SK-N-SH (cell line): ENCODE results near the gene ME1.

Experiments
- CTCF ChIP-seq: fragments of 200-600 bp; sonication (generic); IDR thresholded peaks from 2 replicates; pipeline ENCODE4 v1.6.1; 2017; ENCODE audit warnings: antibody characterized with exemption, mild to moderate bottlenecking, moderate library complexity
- EP300 ChIP-seq, 2 experiments: IDR thresholded peaks; 2 replicates each; pipeline versions ENCODE4 v1.4.0 to v1.6.1; 2012; ENCODE audit warnings: borderline replicate concordance in 1 of 2, low read depth in 1 of 2, low read length in 1 of 2
- JUND ChIP-seq: IDR thresholded peaks from 2 replicates; pipeline ENCODE4 v1.4.0; 2012
- MEF2A ChIP-seq: IDR thresholded peaks from 2 replicates; pipeline ENCODE4 v1.4.0; 2012; ENCODE audit warnings: low read depth, borderline replicate concordance
- MXI1 ChIP-seq: IDR thresholded peaks from 2 replicates; pipeline ENCODE4 v1.6.1; 2012; ENCODE audit warnings: mild to moderate bottlenecking, low read depth, low read length, improper control_type of control experiment
- POLR2AphosphoS5 ChIP-seq: IDR thresholded peaks from 2 replicates; pipeline ENCODE4 v1.6.1; 2012; ENCODE audit warnings: low read depth, low read length
- TAF1 ChIP-seq: IDR thresholded peaks from 2 replicates; pipeline ENCODE4 v1.6.1; 2012; ENCODE audit warnings: low read depth, mild to moderate bottlenecking, low read length, moderate library complexity, borderline replicate concordance
- USF1 ChIP-seq: IDR thresholded peaks from 2 replicates; pipeline ENCODE4 v1.4.0; 2012; ENCODE audit warnings: low read depth, borderline replicate concordance
- YY1 ChIP-seq: IDR thresholded peaks from 2 replicates; pipeline ENCODE4 v1.4.0; 2012; ENCODE audit warnings: low read depth, mild to moderate bottlenecking

DNA sequence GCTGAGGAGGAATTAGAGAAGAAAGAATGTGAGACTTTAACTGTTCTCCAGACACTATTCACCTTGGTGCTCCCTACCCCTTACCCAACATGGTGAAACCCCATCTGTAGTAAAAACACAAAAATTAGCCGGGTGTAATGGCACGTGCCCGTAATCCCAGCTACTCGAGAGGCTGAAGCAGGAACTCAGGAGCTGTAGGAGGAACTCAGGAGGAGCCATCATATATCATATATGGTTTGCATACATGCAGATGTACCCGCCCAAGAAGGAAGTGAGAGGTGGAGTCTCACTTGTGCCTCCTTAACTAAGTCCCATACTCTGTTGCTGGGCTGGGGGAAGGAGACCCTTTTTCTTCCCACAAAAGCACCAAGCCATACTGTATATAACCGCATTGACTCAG lies 35.5 kb upstream of the ME1 start:
- TF ChIP-seq MEF2A = no peak
- TF ChIP-seq CTCF = no peak
- no peak for TF ChIP-seq JUND
- no peak for TF ChIP-seq EP300 (IDR thresholded peaks at IDR 0.05; ENCODE audit: borderline replicate concordance in 1 of 2, low read depth in 1 of 2, low read length in 1 of 2)
- TF ChIP-seq YY1 = no peak
- TF ChIP-seq TAF1 = no peak
- no peak for TF ChIP-seq POLR2AphosphoS5
- TF ChIP-seq MXI1 = no peak
- no peak for TF ChIP-seq USF1
